Tibial nerve (tissue), 4 donors: ENCODE measurements around the gene UPK1A.

ENCODE experiments used
- EP300 ChIP-seq, 2 donors: sonication (generic); formaldehyde crosslinking; IDR thresholded peaks; one replicate each; pipeline ENCODE4 v1.6.1; 2017; ENCODE audit warnings: antibody characterized with exemption in 2 of 2, mild to moderate bottlenecking in 1 of 2
- POLR2A ChIP-seq, 2 donors: fragments of 450-650 bp; IDR thresholded peaks; one replicate each; pipeline ENCODE4 v1.6.1; 2017; ENCODE audit warnings: antibody characterized with exemption in 2 of 2, mild to moderate bottlenecking in 2 of 2, moderate library complexity in 2 of 2
- TF ChIP-seq, protein P1 (sequence below), 5 experiments: fragments of 200-600 bp in 3 of 5; fragments of 450-650 bp in 2 of 5; sonication (generic) in 3 of 5; IDR thresholded peaks; one replicate each; pipeline ENCODE4 v1.5.1; 2016 to 2019; ENCODE audit warnings: antibody characterized with exemption in 5 of 5, mild to moderate bottlenecking in 3 of 5, moderate library complexity in 2 of 5

DNA sequence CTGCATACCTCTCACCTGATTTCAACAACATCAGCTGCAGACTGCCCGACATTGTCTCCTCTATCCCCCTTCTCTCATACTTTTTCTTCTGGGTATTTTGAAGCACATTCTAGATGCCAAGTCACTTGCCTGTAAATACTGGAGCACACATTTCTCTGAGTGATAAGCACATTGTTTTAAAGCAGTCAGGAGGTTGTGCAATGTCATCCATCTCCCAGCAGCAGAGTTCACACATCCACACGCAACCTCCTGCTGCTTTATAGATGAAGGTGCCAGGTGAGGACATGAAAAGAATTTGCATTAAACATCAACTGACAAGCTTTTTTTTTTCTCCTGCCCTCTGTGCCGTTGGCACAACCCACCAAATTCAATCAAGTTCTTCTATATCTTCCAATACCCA, 5.5 kb downstream of the UPK1A start:
- TF ChIP-seq, protein P1, sequence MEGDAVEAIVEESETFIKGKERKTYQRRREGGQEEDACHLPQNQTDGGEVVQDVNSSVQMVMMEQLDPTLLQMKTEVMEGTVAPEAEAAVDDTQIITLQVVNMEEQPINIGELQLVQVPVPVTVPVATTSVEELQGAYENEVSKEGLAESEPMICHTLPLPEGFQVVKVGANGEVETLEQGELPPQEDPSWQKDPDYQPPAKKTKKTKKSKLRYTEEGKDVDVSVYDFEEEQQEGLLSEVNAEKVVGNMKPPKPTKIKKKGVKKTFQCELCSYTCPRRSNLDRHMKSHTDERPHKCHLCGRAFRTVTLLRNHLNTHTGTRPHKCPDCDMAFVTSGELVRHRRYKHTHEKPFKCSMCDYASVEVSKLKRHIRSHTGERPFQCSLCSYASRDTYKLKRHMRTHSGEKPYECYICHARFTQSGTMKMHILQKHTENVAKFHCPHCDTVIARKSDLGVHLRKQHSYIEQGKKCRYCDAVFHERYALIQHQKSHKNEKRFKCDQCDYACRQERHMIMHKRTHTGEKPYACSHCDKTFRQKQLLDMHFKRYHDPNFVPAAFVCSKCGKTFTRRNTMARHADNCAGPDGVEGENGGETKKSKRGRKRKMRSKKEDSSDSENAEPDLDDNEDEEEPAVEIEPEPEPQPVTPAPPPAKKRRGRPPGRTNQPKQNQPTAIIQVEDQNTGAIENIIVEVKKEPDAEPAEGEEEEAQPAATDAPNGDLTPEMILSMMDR (IDR thresholded peaks at IDR 0.05), result no peak
- TF ChIP-seq POLR2A (IDR thresholded peaks at IDR 0.05), result no peak
- no peak for TF ChIP-seq EP300 (IDR thresholded peaks at IDR 0.05)
